Germinal center (tissue), 1 donor: Measurements from ENCODE around the gene PSMD8.
"Not testable (repeated sequence)": the region's sequence is repeated elsewhere in the genome, so short reads cannot be mapped to it uniquely, and the experiment has no call there.

Experiments
- DNase-seq: peaks from one replicate; pipeline ENCODE4 v3.0.0; 2012; ENCODE audit warnings: mixed read lengths, low spot score

The PSMD8 gene

DNA sequence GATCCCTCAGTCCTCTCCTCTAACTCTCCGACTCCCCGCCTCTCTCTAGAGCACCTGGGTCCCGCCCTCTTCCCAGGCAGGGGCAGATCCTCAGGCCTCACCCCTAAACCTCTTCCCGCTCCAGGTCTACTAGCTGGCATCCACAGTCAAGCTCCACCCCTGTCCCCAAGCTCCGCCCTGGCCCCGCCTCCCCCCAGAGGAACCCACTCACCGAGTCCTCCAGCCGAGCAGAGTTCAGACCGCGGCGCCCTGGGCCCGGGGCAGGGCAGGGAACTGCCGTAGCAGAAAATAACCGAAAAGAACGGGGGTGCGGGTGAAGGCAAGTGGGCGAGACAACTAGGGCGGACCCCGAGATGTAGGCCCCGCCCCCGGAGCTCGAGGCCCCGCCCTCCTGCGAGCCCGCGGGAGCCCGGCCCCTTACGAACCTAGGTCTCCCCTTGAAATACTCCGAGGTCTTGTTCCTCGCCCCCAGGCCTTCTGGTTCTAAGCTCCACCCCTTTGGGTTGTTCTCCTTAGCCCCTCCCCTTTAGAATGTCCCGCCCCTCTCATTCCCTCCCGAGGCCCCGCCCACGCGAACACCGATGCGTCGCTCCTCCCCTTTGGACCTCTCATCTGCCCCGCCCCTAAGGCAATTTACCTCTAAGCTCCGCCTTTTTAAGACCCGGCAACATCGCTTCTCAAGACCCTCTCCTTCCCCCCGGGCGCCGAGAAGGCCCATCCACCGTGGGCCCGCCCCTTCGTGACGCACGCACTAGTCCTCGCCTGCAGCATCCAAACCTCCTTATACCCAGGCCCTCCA is 13.4 kb downstream of the PSMD8 start, which contains the start of gene GGN:
GGN (minus strand) TSS at position 485 of the 799 bp plus-strand sequence. CDS start 773 bp downstream, outside the sequence.
- DNase-seq, result peak; percentile 90

DNA sequence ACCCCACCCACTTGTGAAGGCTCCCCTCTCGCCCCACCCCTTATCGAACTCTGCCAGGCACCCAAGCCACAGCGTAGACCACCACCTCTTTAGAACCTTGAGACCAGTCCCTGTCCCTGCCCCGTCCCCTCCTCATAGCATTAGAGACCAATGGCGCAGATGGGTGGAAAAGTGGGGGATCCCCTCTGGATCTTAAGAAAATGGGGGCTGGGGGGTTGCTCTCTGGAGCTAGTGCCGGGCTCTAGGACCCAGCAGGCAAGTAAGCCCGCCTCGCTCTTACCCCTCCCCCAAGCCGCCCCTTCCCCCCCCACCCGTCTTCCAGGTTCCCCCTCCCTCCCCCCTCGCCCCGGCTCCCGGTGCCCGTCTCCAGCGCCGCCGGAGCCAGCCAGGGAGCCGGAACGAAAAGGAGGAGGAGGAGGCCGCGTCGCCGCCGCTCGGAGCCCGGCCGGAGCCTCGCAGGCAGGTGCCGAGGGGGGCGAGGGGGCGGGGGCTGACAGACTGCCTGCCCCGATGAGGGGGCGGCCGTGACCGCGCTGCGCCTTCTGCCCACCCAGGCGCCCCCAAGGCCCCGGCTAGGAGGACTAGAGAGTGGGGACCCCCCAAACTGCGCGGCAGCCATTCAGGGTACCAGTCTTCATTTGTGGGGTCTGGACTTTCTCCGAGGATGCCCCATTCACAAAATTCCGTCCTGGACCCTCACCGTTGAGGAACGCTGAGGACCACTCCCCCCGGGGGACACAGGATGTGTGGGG is 14.2 kb downstream of the PSMD8 start, which contains the start of gene SPRED3:
SPRED3 (plus strand) TSS at position 349 of the 752 bp plus-strand sequence. CDS start 1,606 bp downstream, outside the sequence.
- DNase-seq, result peak; percentile 11

DNA sequence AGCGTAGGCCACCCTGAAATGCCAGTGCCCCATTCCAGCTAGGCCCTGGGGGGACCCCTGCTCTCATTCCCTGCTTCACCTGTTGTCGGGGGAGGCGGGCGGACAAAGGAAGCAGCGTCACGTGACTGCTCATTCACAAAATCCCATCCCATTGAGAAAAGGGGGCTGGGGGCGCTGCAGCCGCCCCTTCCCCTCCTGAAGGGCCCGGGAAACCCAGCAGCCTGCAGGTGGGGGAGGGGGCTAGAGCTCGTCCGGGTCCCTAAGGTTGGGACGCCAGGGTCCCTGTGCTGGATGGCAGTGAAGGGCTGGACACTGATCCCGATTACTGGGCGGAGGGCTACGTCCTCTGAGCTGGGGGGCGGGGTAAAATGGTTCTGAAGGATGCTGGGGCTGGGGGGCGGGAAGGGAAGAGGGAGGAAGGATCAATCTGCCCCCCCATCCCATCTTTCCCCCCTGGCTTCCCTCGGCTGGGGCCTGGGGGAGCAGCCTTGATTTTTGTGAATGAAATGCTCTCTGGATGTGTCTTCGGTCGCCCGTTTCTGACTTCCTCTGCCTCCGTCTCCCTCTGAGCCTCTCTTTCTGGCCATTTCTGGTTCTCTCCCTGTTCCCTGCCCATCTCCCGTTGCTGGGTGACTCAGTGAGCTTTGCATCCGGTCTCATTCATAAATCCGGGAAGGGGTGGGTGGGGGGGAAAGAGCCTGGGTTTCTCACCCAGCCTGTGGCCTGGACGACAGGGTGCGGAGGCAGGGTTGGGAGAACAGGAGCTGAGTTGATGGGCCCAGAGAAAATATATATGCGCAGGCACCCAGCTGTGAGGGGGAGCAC is 14.9 kb downstream of the PSMD8 start:
- DNase-seq, result no peak

DNA sequence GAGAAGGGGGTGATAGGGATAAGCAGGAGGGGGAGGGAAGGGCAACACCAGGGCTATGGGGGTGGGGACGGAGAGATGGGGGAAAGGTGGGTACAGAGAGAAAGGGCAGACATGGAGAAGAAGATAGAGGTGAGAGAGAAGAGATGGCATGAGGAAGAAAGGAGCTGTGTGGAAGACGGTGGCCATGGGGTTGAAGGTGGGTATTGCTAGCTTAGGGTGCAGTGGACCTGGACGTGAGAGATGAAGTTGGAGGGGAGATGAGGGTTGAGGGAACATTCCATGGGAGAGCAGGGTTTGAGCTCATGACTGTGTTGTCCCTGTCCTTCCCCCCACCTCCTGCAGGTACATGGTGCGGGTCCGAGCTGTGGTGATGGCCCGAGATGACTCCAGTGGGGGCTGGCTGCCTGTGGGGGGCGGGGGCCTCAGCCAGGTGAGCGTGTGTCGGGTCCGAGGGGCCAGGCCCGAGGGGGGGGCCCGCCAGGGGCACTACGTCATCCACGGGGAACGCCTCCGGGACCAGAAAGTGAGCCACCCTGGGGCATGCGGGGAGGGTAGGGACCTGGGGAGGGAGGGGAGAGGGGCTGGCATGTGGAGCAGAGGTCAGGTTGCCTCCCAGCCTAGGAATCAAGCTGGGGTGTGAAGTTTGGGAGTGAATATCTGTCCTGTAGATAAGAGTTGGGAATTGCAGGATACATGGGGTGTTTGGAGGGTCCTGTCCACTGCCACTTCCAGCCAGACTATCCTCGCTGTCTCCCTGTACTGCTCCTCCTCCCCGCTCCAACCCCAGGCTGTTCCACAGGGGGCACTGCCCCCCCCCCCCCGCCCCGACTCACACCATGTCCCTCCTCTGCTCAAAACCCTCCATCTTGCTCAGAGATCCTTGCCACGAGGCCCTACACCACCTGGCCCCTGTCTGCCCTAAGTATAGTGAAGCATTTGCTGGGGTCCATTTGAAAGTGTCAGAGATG is 15.9 kb downstream of the PSMD8 start:
- no peak for DNase-seq

DNA sequence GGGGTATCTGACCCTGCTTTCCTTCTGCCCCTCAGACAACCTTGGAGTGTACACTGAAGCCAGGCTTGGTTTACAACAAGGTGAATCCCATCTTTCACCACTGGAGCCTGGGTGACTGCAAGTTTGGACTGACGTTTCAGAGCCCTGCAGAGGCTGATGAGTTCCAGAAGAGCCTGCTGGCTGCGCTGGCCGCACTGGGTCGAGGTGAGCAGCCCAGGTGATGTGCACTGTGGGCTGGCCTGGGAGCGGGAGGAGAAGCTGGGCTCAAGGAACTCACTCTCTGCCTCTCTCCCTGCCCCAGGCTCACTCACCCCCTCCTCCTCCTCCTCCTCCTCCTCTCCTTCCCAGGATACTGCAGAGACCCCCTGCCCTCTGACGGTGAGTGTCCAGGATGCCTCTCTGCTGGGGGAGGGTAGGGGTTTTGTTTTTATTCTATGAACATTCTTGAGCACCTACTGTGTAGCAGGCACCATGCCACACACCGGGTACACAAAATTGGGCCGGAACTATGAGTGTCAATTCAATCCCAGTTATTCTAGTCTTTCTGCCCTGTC is 17.6 kb downstream of the PSMD8 start:
- no peak for DNase-seq

DNA sequence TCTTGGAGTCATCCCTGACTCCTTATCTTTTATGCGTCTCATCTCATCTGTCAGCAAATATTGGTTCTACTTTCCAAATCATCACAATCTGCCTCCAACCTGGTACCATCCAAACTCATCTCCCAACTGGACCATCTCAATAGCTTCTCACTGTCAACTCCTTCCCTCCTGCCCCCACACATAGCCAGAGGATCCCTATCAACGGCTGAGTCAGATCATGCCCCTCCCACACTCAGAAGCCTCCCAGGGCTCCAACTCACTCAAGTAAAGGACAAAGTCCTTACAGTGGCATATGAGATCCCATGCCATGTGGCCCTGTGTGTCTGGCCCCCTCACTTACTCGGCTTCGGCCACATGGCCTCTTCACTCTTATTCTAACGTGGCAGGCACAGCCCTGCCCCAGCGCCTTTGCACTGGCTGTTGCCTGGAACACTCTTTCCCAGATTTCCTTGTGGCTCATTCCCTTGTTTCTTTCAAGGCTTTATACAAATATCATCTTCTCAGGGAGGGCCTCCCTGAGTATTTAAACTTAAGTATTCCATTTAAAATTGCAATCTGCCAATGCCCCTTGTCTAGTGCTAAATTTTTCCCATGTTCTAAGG is 18.4 kb downstream of the PSMD8 start:
- DNase-seq, result no peak

DNA sequence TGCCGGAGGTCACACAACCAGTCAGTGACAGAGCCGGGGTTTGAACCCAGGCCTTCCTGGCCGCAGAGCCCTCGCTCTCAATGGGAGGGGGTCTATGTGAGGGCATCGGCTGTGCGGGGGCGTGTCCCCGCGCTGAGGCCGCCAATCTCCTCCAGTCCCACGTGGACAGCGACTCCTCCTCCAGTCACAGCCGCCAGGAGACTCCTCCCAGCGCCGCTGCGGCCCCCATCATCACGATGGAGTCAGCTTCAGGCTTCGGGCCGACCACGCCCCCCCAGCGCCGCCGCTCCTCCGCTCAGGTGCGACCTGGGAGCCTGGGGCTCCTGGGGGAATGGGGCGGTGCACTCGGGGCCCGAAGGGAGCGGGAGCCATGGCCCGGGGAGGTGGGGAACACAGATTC is 20.1 kb downstream of the PSMD8 start:
- DNase-seq, result peak; percentile 77

DNA sequence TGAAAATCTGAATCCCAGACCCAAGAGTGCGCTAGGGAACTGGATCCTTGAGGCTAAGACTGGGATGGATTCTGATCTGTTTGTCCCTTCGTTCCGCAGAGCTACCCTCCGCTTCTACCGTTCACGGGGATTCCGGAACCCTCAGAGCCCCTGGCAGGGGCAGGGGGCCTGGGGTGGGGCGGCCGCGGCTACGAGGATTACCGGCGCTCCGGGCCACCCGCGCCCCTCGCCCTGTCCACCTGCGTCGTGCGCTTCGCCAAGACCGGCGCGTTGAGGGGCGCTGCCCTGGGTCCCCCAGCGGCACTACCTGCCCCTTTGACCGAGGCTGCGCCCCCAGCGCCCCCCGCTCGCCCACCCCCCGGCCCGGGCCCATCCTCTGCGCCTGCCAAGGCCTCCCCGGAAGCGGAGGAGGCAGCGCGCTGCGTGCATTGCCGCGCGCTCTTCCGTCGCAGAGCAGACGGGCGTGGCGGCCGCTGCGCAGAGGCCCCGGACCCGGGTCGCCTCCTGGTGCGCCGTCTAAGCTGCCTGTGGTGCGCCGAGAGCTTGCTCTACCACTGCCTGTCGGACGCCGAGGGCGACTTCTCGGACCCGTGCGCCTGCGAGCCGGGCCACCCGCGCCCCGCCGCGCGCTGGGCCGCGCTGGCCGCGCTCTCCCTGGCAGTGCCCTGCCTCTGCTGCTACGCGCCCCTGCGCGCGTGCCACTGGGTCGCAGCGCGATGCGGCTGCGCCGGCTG is 21.2 kb downstream of the PSMD8 start:
- DNase-seq, result peak; percentile 35

DNA sequence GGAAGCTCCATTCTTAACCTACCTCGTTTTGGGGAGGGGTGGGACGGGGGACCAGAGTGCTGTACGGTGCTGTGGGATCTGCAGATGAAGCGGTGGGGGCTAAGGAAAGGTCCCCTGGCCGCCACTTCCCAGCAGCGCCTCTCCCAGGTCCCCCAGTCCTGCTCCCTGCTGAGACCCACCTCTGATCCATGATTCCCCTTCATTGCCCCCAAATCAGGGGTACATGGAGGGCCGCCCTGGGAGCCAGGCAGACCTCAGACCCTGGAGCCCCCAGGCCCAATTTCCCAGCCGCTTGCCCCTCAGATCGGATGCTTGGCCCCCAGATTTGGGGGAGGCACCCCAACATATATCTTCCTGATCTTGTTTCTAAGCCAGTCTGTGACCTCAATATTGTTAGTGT is 24.7 kb downstream of the PSMD8 start:
- DNase-seq, result no peak

DNA sequence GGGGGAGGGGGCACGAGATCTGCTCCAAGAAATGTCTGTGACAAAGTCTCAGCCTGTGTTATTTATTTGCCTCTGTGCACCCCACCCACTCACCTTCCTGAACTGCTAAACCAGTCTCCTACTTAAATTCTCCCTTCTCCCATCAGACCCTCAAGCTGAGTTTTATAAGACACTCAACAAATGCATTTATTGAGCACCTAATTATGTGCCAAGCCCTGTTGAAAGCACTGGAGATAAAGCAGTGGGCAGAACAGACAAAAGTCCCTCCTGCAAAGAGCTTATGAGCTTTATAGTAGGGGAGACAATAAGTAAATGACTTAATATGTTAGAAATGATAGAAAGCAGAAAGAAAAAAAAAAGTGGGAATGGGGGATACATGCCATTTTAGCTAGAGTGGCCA is 25.2 kb downstream of the PSMD8 start:
- no peak for DNase-seq

DNA sequence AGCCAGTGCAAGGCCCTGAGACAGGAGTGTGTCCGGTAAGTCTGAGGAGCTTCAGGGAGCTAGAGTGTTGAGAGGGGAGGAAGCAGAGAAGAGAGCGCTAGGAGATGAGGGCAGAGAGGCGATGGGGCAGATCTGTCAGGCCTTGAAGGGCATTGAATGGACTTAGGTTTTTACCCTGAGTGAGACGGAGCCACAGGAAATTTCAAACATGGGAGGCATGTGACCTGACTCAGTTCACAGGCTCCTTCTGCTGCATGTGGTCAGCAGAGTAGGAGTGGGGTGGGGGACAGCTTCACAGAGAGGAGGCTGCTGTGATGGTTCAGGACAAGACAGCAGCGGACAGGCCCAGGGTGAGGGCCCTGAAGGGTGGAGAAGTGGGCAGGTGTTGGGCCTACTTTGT is 26.0 kb downstream of the PSMD8 start:
- DNase-seq, result no peak

DNA sequence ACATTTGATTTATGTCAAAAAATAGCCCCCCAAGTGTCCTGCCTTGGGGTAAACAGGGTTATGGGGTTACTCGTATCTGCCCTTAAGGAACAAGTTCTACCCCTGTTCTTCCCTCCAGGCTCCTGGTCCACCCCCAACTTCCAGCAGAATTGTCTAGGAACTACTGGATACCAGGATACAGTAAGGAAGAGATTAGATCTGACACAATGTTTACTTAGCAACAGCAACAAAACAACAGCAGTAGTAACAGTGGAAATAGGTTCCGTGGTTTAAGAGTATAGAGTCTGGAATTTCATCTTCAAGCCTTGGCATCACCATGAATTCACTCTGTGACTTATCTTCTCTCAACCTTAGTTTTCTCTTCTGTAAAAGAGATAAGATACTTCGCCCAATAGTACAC is 26.8 kb downstream of the PSMD8 start:
- DNase-seq, result no peak

DNA sequence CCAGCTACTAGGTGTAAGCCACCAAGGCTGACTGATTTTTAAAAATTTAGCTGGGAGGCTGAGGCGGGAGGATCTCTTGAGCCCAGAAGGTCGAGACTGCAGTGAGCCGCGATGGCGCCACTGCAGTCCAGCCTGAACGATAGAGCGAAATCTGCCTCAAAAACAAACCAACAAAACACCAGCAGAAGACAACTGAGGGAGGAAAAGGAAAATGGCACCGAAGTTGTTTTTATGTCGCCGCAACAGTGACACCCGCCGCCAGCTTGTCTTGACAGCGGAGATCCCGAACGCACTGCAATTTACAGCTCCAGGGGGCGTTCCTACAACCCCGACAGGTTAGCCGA is 28.2 kb downstream of the PSMD8 start:
- DNase-seq, result no peak

DNA sequence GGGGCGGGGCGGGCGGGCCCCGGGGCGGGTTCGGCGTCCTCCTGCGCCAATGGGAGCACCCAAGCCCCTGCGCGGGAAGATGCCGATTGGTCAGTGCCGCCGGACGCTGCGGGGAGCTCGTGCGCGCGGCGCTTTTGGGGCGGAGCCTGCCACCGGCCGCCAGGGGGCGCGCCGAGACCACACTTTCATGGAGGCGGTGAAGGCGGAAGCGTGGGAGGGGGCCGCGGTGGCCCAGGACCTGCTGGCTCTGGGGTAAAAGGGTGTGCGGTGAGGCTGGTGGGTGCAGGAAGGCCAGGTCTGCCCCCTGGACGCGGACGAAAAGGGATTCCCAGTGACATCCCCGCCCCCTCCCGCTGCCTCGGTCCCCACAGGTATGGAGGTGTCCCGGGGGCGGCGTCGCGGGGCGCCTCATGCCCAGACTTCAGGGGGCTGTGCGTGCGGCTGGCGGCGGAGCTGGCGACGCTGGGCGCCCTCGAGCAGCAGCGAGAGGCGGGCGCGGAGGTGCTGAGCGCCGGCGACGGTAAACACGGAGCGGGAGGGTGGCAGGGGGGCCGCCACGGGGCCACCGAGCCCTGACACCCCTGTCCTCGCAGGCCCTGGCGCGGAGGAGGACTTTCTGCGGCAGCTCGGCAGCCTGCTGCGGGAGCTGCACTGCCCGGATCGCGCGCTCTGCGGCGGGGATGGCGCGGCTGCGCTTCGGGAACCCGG is 28.8 kb downstream of the PSMD8 start, which contains the start of gene FAM98C:
FAM98C (plus strand) TSS at position 127 of the 708 bp plus-strand sequence; CDS start at position 188, 61 bp downstream.
- DNase-seq, result peak; percentile 100

DNA sequence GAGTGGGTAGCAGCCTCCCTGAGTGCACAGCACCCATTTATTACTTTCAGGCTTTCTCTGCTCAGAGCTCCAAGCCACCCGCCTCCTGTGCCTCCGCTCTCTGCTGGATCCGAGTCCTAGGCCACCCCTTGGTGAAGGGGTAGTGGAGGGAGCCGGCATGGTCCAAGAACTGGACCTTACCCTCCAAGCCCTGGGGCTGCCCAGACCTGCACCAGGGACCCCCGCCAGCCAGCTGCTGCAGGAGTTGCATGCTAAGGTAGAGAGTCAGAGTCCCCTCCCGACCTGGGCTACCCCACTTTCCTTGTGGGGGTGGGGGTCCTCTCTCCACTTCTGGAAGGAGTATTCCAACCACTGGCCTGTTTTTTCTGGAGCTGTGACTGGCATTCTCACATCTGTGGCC is 30.5 kb downstream of the PSMD8 start:
- DNase-seq, result no peak

DNA sequence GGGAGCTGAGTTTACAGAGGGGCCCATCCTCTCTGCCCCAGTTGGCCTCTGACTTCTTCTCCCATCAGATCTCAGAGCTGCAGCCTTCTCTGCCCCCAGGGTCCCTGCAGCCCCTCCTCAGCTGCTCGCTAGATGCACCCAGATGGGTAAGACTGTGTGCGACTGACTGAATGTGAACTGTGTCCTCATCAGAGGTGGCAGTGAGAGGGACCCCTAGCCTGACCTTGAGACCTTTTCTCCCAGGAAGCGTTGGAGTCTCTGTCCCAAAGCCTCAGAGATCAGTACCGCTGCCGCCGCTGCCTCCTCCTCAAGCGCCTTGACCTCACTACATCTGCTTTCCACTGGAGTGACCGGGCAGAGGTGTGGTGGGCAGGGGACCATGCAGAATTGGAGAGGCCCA is 30.9 kb downstream of the PSMD8 start:
- DNase-seq, result no peak

DNA sequence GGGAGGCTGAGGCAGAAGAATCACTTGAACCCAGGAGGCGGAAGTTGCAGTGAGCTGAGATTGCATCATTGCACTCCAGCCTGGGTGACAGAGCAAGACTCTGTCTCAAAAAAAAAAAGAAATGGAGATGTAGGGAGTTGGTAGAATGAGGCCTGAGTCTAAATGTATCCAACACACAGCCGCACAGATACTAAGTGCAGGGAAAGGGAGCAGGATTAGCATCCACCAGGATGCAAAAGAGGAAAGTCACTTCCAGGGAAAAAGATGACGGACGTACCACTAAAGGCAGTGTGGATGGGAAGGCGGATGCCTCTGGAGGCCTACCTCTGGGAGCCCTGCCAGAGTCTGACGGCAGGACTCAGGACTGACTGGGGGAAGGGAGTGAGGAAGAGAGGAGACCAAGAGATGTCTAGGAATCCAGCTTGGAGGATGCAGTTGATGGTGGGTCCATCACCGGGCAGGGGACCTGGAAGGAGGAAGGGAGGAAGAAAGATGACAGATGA is 35.3 kb downstream of the PSMD8 start:
- DNase-seq, result no peak

DNA sequence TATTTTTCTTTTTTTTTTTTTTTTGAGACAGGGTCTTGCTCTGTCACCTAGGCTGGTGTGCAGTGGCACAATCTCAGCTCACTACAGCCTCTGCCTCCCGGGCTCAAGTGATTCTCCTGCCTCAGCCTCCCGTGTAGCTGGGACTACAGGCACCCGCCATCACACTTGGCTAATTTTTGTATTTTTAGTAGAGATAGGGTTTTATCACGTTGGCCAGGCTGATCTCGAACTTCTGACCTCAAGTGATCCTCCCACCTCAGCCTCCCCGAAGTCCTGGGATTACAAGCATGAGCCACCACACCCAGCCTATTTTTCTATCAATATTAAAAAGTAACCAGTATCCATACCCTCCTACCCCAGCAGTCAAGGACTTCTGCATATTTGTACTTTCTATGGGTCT is 36.0 kb downstream of the PSMD8 start:
- DNase-seq, result not testable (repeated sequence)
